ENCODE data around the gene EVI5. TPM values are rescaled to one million over a fixed set of nuclear protein-coding genes. Genes with fewer than 3 reads are reported as not detected.

Gene EVI5
- total and polyA plus RNA-seq, 2 donors, result 8.2 to 104 TPM

- no peak for DNase-seq (ENCODE audit: extremely low spot score)
- H3K4me1 ChIP-seq (ENCODE audit: insufficient read depth), result peaks cover 4% of the 10 kb centered on the region
- no peak overlapping the region for H3K27ac ChIP-seq (ENCODE audit: low read depth)
- no peaks in the 10 kb centered on the region for H3K36me3 ChIP-seq (ENCODE audit: insufficient read depth)
- 66% methylated on average over 7 of the region's 7 CpGs for WGBS
- peak overlapping the region; percentile 58 for H3K4me3 ChIP-seq (ENCODE audit: low read depth, low read length)
These were observed 297.8 kb downstream of the EVI5 start for GRCh38 chr1:92487078-92487605.

- peaks cover 4% of the 10 kb centered on the region for H3K4me1 ChIP-seq (ENCODE audit: insufficient read depth)
- WGBS, result 2% methylated on average over 76 of the region's 77 CpGs
- DNase-seq (ENCODE audit: extremely low spot score), result no peak
- peak within 1 kb of the TSS; percentile 58 for H3K4me3 ChIP-seq (ENCODE audit: low read depth, low read length)
- H3K27ac ChIP-seq (ENCODE audit: low read depth), result no peak within 1 kb of the TSS
- H3K36me3 ChIP-seq (ENCODE audit: insufficient read depth), result no peaks in the 10 kb centered on the region
These were observed 298.4 kb downstream of the EVI5 start, which contains the start of gene GFI1 for GRCh38 chr1:92486251-92487077. Gene GFI1 (minus strand): TSS chr1:92486925. CDS start chr1:92483487, 3,438 bp downstream.

- WGBS, result 1% methylated on average over 82 of the region's 82 CpGs
- H3K36me3 ChIP-seq (ENCODE audit: insufficient read depth), result no peaks in the 10 kb centered on the region
- H3K4me1 ChIP-seq (ENCODE audit: insufficient read depth), result peaks cover 4% of the 10 kb centered on the region
- no peak for DNase-seq (ENCODE audit: extremely low spot score)
- H3K4me3 ChIP-seq (ENCODE audit: low read depth, low read length), result peak overlapping the region; percentile 58
- peak overlapping the region; percentile 46 for H3K27ac ChIP-seq (ENCODE audit: low read depth)
These were observed 299.3 kb downstream of the EVI5 start for GRCh38 chr1:92485381-92486250.

GRCh38 chr1:92484472-92485380, 300.2 kb downstream of the EVI5 start:
- 2% methylated on average over 65 of the region's 65 CpGs for whole genome bisulfite sequencing
- Histone ChIP-seq H3K27ac (ENCODE audit: low read depth) (no peak overlapping the region), H3K4me1 (ENCODE audit: insufficient read depth) (peaks cover 4% of the 10 kb centered on the region), H3K36me3 (ENCODE audit: insufficient read depth) (no peaks in the 10 kb centered on the region), H3K4me3 (ENCODE audit: low read depth, low read length) (peak overlapping the region; percentile 58)
- no peak for DNase-seq (ENCODE audit: extremely low spot score)

GRCh38 chr1:92483610-92484471, 301.1 kb downstream of the EVI5 start:
- peaks cover 4% of the 10 kb centered on the region for H3K4me1 ChIP-seq (ENCODE audit: insufficient read depth)
- no peaks in the 10 kb centered on the region for H3K36me3 ChIP-seq (ENCODE audit: insufficient read depth)
- DNase-seq (ENCODE audit: extremely low spot score), result no peak
- 2% methylated on average over 56 of the region's 56 CpGs for WGBS
- no peak overlapping the region for H3K27ac ChIP-seq (ENCODE audit: low read depth)
- peak overlapping the region; percentile 58 for H3K4me3 ChIP-seq (ENCODE audit: low read depth, low read length)

GRCh38 chr1:92482665-92483609, 302.0 kb downstream of the EVI5 start:
- Histone ChIP-seq H3K4me3 (ENCODE audit: low read depth, low read length) (peak overlapping the region; percentile 58), H3K36me3 (ENCODE audit: insufficient read depth) (no peaks in the 10 kb centered on the region), H3K4me1 (ENCODE audit: insufficient read depth) (peaks cover 4% of the 10 kb centered on the region), H3K27ac (ENCODE audit: low read depth) (no peak overlapping the region)
- WGBS, result 3% methylated on average over 62 of the region's 62 CpGs
- no peak for DNase-seq (ENCODE audit: extremely low spot score)

GRCh38 chr1:92481971-92482664, 302.8 kb downstream of the EVI5 start:
- DNase-seq (ENCODE audit: extremely low spot score), result peak; percentile 29
- Histone ChIP-seq H3K4me1 (ENCODE audit: insufficient read depth) (peaks cover 4% of the 10 kb centered on the region), H3K27ac (ENCODE audit: low read depth) (no peak overlapping the region), H3K4me3 (ENCODE audit: low read depth, low read length) (peak overlapping the region; percentile 58), H3K36me3 (ENCODE audit: insufficient read depth) (no peaks in the 10 kb centered on the region)
- WGBS, result 6% methylated on average over 39 of the region's 39 CpGs

- no peaks in the 10 kb centered on the region for H3K36me3 ChIP-seq (ENCODE audit: insufficient read depth)
- no peak for DNase-seq (ENCODE audit: extremely low spot score)
- H3K27ac ChIP-seq (ENCODE audit: low read depth), result no peak overlapping the region
- no peak overlapping the region for H3K4me3 ChIP-seq (ENCODE audit: low read depth, low read length)
- 16% methylated on average over 12 of the region's 12 CpGs for whole genome bisulfite sequencing
- H3K4me1 ChIP-seq (ENCODE audit: insufficient read depth), result peaks cover 4% of the 10 kb centered on the region
These were observed 303.3 kb downstream of the EVI5 start for GRCh38 chr1:92481599-92481925.

GRCh38 chr1:92480813-92481598, 303.9 kb downstream of the EVI5 start:
- Histone ChIP-seq H3K4me1 (ENCODE audit: insufficient read depth) (peaks cover 4% of the 10 kb centered on the region), H3K4me3 (ENCODE audit: low read depth, low read length) (no peak overlapping the region), H3K36me3 (ENCODE audit: insufficient read depth) (no peaks in the 10 kb centered on the region), H3K27ac (ENCODE audit: low read depth) (no peak overlapping the region)
- WGBS, result 12% methylated on average over 65 of the region's 65 CpGs
- no peak for DNase-seq (ENCODE audit: extremely low spot score)

GRCh38 chr1:92480200-92480812, 304.6 kb downstream of the EVI5 start:
- H3K4me3 ChIP-seq (ENCODE audit: low read depth, low read length), result no peak overlapping the region

More at GRCh38 chr1:92480200-92480812, 304.6 kb downstream of the EVI5 start:
- Histone ChIP-seq H3K4me1 (ENCODE audit: insufficient read depth) (no peaks in the 10 kb centered on the region), H3K36me3 (ENCODE audit: insufficient read depth) (no peaks in the 10 kb centered on the region), H3K27ac (ENCODE audit: low read depth) (no peak overlapping the region)
- WGBS, result 23% methylated on average over 59 of the region's 59 CpGs
- no peak for DNase-seq (ENCODE audit: extremely low spot score)
